ENCODE data around the gene UBE2E1. TPM values are rescaled to one million over a fixed set of nuclear protein-coding genes. Genes with fewer than 3 reads are reported as not detected.
"Not testable (repeated sequence)": the region's sequence is repeated elsewhere in the genome, so short reads cannot be mapped to it uniquely, and the experiment has no call there.

Gene UBE2E1
- polyA plus RNA-seq, 4 donors = 52.4 to 102 (median 68.4) TPM

DNA sequence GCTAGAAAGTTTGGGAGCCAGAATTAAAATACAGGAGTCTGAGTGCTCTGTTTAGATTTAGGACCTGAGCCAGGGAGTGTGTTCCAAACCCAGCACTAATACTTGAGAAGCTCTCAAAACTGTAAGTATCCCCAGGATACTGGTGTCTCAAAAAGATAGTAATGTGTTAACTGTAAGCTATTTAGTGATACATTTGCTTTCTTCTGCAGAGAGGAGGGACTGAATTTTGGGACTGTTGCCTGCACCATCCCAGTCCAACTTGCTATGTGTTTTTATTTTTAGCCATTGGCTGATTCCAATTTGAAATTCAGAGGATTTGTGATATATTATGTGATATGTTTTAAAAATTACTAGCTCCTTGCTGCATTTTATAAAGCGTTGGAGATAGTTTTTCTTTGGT, 31.5 kb downstream of the UBE2E1 start:
- DNase-seq = no peak
- Histone ChIP-seq H3K4me3 (ENCODE audit: low read depth in 1 of 3, low read length in 3 of 3) (no peak overlapping the region), H3K9me3 (ENCODE audit: control insufficient read depth in 2 of 2, insufficient read depth in 1 of 2, low read depth in 1 of 2, low read length in 1 of 2) (no peaks in the 10 kb centered on the region), H3K27ac (ENCODE audit: low read depth in 1 of 3, low read length in 2 of 3) (no peak overlapping the region), H3K36me3 (ENCODE audit: control insufficient read depth in 3 of 3, insufficient read depth in 2 of 3, low read depth in 1 of 3, low read length in 3 of 3) (peaks cover 0 to 9% (median 0%) of the 10 kb centered on the region in 3 donors), H3K27me3 (ENCODE audit: control insufficient read depth in 3 of 3, insufficient read depth in 3 of 3, low read length in 3 of 3) (no peaks in the 10 kb centered on the region), H3K4me1 (ENCODE audit: control insufficient read depth in 3 of 3, insufficient read depth in 2 of 3, low read depth in 1 of 3, low read length in 2 of 3) (peaks cover 0 to 6% (median 0%) of the 10 kb centered on the region in 3 donors)
- FAIRE-seq = no peak
- 80 to 100% (median 84%) methylated on average over 1 of the region's 1 CpG for WGBS, 3 donors

DNA sequence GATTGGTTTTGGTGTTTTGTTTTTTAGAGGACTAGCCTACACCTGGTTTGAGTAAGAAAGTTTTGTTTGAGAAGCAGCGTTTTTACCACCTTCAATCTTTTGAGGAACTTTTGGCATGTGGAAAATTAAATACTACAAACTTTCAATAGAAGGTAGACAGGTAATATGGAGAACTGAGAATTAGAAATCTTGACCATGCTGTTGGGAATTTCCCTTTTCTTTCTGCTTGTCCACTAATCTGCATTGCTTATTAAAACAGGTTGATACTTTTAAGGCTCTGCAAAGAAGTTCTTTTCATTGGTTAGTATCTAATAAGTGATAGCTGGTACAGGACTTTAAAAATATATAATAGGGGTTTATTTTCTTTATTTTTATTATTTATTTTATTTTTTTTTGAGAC, 31.9 kb downstream of the UBE2E1 start:
- H3K4me1 ChIP-seq (ENCODE audit: control insufficient read depth in 3 of 3, insufficient read depth in 2 of 3, low read depth in 1 of 3, low read length in 2 of 3) = peaks cover 0 to 6% (median 0%) of the 10 kb centered on the region in 3 donors
- FAIRE-seq (no peak), DNase-seq (no peak)
- peaks cover 0 to 9% (median 0%) of the 10 kb centered on the region in 3 donors for H3K36me3 ChIP-seq (ENCODE audit: control insufficient read depth in 3 of 3, insufficient read depth in 2 of 3, low read depth in 1 of 3, low read length in 3 of 3)
- H3K27ac ChIP-seq (ENCODE audit: low read depth in 1 of 3, low read length in 2 of 3) = no peak overlapping the region
- H3K27me3 ChIP-seq (ENCODE audit: control insufficient read depth in 3 of 3, insufficient read depth in 3 of 3, low read length in 3 of 3) = no peaks in the 10 kb centered on the region
- H3K4me3 ChIP-seq (ENCODE audit: low read depth in 1 of 3, low read length in 3 of 3) = no peak overlapping the region
- WGBS, 3 donors = 73 to 81% (median 78%) methylated on average over 1 of the region's 1 CpG
- H3K9me3 ChIP-seq (ENCODE audit: control insufficient read depth in 2 of 2, insufficient read depth in 1 of 2, low read depth in 1 of 2, low read length in 1 of 2) = no peaks in the 10 kb centered on the region

DNA sequence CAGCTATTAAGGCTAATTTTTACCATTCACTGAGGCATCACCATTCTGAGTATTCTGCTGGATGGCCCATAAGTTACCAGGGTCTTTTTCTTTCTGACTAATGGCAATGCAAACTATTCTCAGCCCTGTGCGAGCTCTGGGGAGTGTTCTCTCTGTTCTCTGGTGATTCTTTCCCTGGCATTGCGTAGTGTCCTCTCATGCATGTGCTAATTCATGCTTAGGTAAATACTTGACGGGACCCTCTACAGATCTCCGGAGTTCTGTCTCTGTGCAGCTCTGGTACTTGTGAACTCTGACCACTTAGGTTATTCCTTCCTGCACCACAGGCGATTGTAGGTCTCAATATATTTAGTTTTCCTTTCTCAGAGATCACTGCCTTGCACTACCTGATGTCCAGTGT, 34.8 kb downstream of the UBE2E1 start:
- H3K4me3 ChIP-seq (ENCODE audit: low read depth in 1 of 3, low read length in 3 of 3) = no peak overlapping the region
- DNase-seq = no peak
- H3K27me3 ChIP-seq (ENCODE audit: control insufficient read depth in 3 of 3, insufficient read depth in 3 of 3, low read length in 3 of 3) = no peaks in the 10 kb centered on the region
- H3K36me3 ChIP-seq (ENCODE audit: control insufficient read depth in 3 of 3, insufficient read depth in 2 of 3, low read depth in 1 of 3, low read length in 3 of 3) = peaks cover 0 to 3% (median 0%) of the 10 kb centered on the region in 3 donors
- no peak overlapping the region for H3K27ac ChIP-seq (ENCODE audit: low read depth in 1 of 3, low read length in 2 of 3)
- 80 to 86% (median 83%) methylated on average over 5 of the region's 5 CpGs for WGBS, 3 donors
- H3K9me3 ChIP-seq (ENCODE audit: control insufficient read depth in 2 of 2, insufficient read depth in 1 of 2, low read depth in 1 of 2, low read length in 1 of 2) = no peaks in the 10 kb centered on the region
- H3K4me1 ChIP-seq (ENCODE audit: control insufficient read depth in 3 of 3, insufficient read depth in 2 of 3, low read depth in 1 of 3, low read length in 2 of 3) = peaks cover 0 to 6% (median 0%) of the 10 kb centered on the region in 3 donors
- FAIRE-seq = no peak

DNA sequence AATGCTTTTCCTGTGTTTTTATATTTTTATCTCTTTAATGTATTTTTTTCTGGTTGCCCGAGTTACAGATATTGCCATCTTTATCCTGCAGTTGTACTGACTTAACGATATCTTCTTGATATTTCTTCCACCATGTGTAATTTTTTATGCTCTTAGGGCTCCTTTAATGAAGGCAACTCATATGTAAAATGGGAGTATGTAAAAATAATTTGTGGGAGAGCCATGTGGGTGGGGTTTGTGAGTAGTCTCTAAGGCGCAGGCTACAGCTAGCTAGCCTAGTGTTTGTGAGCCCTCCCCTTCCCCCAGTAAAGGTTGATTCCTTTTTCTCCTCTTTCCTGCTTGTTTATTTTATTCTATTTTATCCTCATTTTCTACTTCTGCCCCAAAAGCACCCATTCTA, 38.1 kb downstream of the UBE2E1 start:
- no peak overlapping the region for H3K4me3 ChIP-seq (ENCODE audit: low read depth in 1 of 3, low read length in 3 of 3)
- H3K27ac ChIP-seq (ENCODE audit: low read depth in 1 of 3, low read length in 2 of 3) = no peak overlapping the region
- H3K36me3 ChIP-seq (ENCODE audit: control insufficient read depth in 3 of 3, insufficient read depth in 2 of 3, low read depth in 1 of 3, low read length in 3 of 3) = peaks cover 0 to 2% (median 0%) of the 10 kb centered on the region in 3 donors
- DNase-seq = no peak
- FAIRE-seq = no peak
- no peaks in the 10 kb centered on the region for H3K27me3 ChIP-seq (ENCODE audit: control insufficient read depth in 3 of 3, insufficient read depth in 3 of 3, low read length in 3 of 3)
- H3K9me3 ChIP-seq (ENCODE audit: control insufficient read depth in 2 of 2, insufficient read depth in 1 of 2, low read depth in 1 of 2, low read length in 1 of 2) = no peaks in the 10 kb centered on the region
- peaks cover 0 to 2% (median 0%) of the 10 kb centered on the region in 3 donors for H3K4me1 ChIP-seq (ENCODE audit: control insufficient read depth in 3 of 3, insufficient read depth in 2 of 3, low read depth in 1 of 3, low read length in 2 of 3)
- 96 to 98% (median 97%) methylated on average over 3 of the region's 3 CpGs for whole genome bisulfite sequencing, 3 donors

DNA sequence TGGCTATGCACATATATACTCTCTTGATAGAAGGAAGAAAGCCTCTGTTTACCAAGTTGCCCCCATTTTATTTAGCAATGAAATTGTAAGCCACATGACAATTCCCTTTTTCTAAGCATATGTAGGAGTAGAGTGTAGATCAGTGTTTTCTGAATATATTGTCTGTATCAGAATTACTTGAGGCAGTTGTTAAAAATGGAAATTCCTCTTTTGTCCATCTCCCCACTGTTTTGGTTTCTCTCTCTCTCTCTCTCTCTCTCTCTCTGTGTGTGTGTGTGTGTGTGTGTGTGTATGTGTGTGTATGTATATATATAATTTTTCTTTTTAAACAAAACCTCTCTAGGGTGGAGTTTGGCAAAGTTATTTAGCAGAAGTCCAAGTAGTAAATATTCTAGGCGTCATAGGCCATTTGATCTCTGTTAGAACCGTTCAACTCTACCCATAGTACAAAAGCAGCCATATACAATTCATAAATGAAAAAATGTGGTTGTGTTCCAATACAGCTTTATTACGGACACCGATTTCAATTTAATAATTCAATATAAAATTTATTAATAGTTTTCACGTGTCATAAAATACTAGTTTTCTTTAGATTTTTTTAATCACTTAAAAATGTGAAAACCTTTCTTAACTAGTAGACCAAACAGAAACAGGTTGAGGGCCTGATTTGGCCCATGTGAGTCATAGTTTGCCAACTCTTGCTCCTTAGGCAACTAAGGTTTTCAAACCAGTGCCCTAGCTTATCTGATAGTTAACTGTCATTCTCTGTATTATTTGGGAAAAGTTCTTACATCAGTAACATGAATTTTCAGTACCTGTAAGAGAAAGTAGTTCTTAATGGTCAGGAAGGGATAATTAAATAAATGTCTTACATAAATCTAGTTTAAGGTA, 39.8 kb downstream of the UBE2E1 start:
- Histone ChIP-seq H3K27ac (ENCODE audit: low read depth in 1 of 3, low read length in 2 of 3) (no peak overlapping the region), H3K4me1 (ENCODE audit: control insufficient read depth in 3 of 3, insufficient read depth in 2 of 3, low read depth in 1 of 3, low read length in 2 of 3) (peaks cover 0 to under 1% (median 0%) of the 10 kb centered on the region in 3 donors), H3K27me3 (ENCODE audit: control insufficient read depth in 3 of 3, insufficient read depth in 3 of 3, low read length in 3 of 3) (no peaks in the 10 kb centered on the region), H3K9me3 (ENCODE audit: control insufficient read depth in 2 of 2, insufficient read depth in 1 of 2, low read depth in 1 of 2, low read length in 1 of 2) (no peaks in the 10 kb centered on the region), H3K4me3 (ENCODE audit: low read depth in 1 of 3, low read length in 3 of 3) (no peak overlapping the region), H3K36me3 (ENCODE audit: control insufficient read depth in 3 of 3, insufficient read depth in 2 of 3, low read depth in 1 of 3, low read length in 3 of 3) (peaks cover 0 to 4% (median 0%) of the 10 kb centered on the region in 3 donors)
- 86 to 97% (median 93%) methylated on average over 5 of the region's 5 CpGs for WGBS, 3 donors
- DNase-seq (no peak), FAIRE-seq (no peak)

DNA sequence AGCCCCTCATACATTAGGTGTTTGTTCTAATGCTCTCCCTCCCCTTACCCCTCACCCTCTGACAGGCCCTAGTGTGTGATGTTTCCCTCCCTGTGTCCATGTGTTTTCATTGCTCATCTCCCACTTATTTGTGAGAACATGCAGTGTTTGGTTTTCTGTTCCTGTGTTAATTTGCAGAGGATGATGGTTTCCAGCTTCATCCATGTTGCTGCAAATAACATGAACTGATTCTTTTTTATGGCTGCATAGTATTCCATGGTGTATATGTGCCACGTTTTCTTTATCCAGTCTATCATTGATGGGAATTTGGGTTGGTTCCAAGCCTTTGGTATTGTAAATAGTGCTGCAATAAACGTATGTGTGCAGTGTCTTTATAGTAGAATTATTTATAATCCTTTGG, 43.7 kb downstream of the UBE2E1 start:
- not testable (repeated sequence) for FAIRE-seq

DNA sequence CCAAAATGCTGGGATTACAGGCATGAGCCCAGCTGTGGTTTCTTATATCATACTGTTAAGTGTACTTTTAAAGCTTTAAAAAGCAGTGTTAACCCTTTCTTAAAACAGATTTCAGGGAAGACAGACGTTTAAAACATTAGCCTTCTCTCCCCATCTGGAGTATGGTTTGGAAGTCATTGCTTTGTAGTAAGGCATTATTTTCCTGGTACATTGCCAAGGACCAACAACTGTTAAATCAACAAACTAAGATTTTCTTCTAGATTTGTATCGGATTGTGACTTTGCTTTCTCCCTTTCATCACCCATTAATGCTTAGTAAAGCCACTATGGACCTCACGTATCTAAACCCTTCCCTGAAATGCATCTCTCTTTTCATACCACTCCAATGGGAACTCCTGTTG, 50.5 kb downstream of the UBE2E1 start:
- no peak overlapping the region for H3K4me3 ChIP-seq (ENCODE audit: low read depth in 1 of 3, low read length in 3 of 3)

More for the DNA sequence above, 43.7 kb downstream of the UBE2E1 start:
- H3K4me3 ChIP-seq (ENCODE audit: low read depth in 1 of 3, low read length in 3 of 3); H3K27ac ChIP-seq (ENCODE audit: low read depth in 1 of 3, low read length in 2 of 3); H3K9me3 ChIP-seq (ENCODE audit: control insufficient read depth in 2 of 2, insufficient read depth in 1 of 2, low read depth in 1 of 2, low read length in 1 of 2); H3K27me3 ChIP-seq (ENCODE audit: control insufficient read depth in 3 of 3, insufficient read depth in 3 of 3, low read length in 3 of 3); DNase-seq; H3K4me1 ChIP-seq (ENCODE audit: control insufficient read depth in 3 of 3, insufficient read depth in 2 of 3, low read depth in 1 of 3, low read length in 2 of 3): not testable (repeated sequence)
- H3K36me3 ChIP-seq (ENCODE audit: control insufficient read depth in 3 of 3, insufficient read depth in 2 of 3, low read depth in 1 of 3, low read length in 3 of 3) = peaks cover 0 to 15% (median 0%) of the 10 kb centered on the region in 3 donors
- WGBS, 3 donors = 48 to 66% (median 66%) methylated on average over 2 of the region's 2 CpGs

DNA sequence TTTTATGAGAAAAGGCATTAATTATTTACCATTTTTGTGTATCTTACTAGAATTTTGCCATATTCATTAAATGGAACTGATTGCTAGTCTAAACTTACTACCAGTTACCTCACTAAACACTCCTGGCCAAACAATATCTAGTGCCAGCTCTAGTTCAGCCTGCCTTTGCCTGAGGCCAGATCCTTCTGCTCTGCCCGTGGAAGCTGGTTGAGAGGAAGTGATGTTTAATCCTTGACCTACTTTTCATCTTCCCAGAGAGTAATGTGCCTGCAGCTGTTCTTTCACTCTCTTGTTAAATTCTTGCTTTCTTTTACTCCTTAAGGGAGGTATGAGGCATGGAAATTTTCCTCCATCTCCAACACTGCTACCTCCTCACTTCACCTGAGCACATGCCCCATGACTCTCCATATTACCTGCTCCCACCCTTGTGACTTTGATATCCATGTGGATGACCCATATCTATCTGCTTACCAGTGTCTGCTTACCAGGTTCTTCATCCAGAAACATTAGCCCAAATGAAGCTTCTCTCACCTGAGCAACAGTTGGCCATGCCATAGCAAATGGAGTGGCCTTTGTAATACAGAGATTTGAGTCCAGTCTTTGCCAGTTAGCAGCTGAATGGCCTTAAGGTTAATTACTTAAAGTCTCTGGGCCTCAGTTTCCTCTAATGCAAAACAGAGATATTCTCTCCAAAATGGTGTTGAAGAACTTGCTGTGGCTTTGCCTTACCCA, 53.4 kb downstream of the UBE2E1 start:
- FAIRE-seq = no peak
- WGBS, 3 donors = 9 to 15% (median 10%) methylated on average over 1 of the region's 1 CpG
- H3K27ac ChIP-seq (ENCODE audit: low read depth in 1 of 3, low read length in 2 of 3) = no peak overlapping the region

More for the DNA sequence above, 50.5 kb downstream of the UBE2E1 start:
- H3K27ac ChIP-seq (ENCODE audit: low read depth in 1 of 3, low read length in 2 of 3) = no peak overlapping the region
- 54 to 68% (median 62%) methylated on average over 3 of the region's 3 CpGs for WGBS, 3 donors
- H3K36me3 ChIP-seq (ENCODE audit: control insufficient read depth in 3 of 3, insufficient read depth in 2 of 3, low read depth in 1 of 3, low read length in 3 of 3) = peaks cover 0 to 11% (median 0%) of the 10 kb centered on the region in 3 donors
- FAIRE-seq = no peak
- H3K27me3 ChIP-seq (ENCODE audit: control insufficient read depth in 3 of 3, insufficient read depth in 3 of 3, low read length in 3 of 3) = no peaks in the 10 kb centered on the region
- no peak for DNase-seq
- H3K4me1 ChIP-seq (ENCODE audit: control insufficient read depth in 3 of 3, insufficient read depth in 2 of 3, low read depth in 1 of 3, low read length in 2 of 3) = peaks cover 0 to 12% (median 0%) of the 10 kb centered on the region in 3 donors
- peaks cover 0 to 3% of the 10 kb centered on the region in 2 donors for H3K9me3 ChIP-seq (ENCODE audit: control insufficient read depth in 2 of 2, insufficient read depth in 1 of 2, low read depth in 1 of 2, low read length in 1 of 2)

More for the DNA sequence above, 53.4 kb downstream of the UBE2E1 start:
- H3K27me3 ChIP-seq (ENCODE audit: control insufficient read depth in 3 of 3, insufficient read depth in 3 of 3, low read length in 3 of 3) = no peaks in the 10 kb centered on the region
- peaks cover 0 to 8% (median 0%) of the 10 kb centered on the region in 3 donors for H3K36me3 ChIP-seq (ENCODE audit: control insufficient read depth in 3 of 3, insufficient read depth in 2 of 3, low read depth in 1 of 3, low read length in 3 of 3)
- no peak for DNase-seq
- no peaks in the 10 kb centered on the region for H3K9me3 ChIP-seq (ENCODE audit: control insufficient read depth in 2 of 2, insufficient read depth in 1 of 2, low read depth in 1 of 2, low read length in 1 of 2)
- no peak overlapping the region for H3K4me3 ChIP-seq (ENCODE audit: low read depth in 1 of 3, low read length in 3 of 3)
- H3K4me1 ChIP-seq (ENCODE audit: control insufficient read depth in 3 of 3, insufficient read depth in 2 of 3, low read depth in 1 of 3, low read length in 2 of 3) = peaks cover 0 to 12% (median 0%) of the 10 kb centered on the region in 3 donors

All from small intestine (tissue), 7 donors.